Esophagus muscularis mucosa (tissue), 4 donors: ENCODE measurements around the gene SLC25A22. TPM values are rescaled to one million over a fixed set of nuclear protein-coding genes. Genes with fewer than 3 reads are reported as not detected.

Experiments used
- DNase-seq: peaks from one replicate; pipeline ENCODE4 v3.0.0-alpha.2; 2017; ENCODE audit errors: extremely low spot score
- H3K27ac ChIP-seq, 4 donors: fragments of 200-600 bp; sonication (generic); replicated peaks in 1 of 4; 1 replicate in 3 of 4; 2 replicates in 1 of 4; pipeline ENCODE4 v1.5.1; 2016 to 2019; ENCODE audit warnings: mild to moderate bottlenecking in 1 of 4
- H3K27me3 ChIP-seq, 4 donors: fragments of 200-600 bp; sonication (generic); one replicate each; pipeline versions ENCODE4 v1.5.1 to v1.6.0; 2016 to 2019
- H3K36me3 ChIP-seq, 4 donors: fragments of 200-600 bp; sonication (generic); one replicate each; pipeline ENCODE4 v1.5.1; 2016 to 2019
- H3K4me1 ChIP-seq, 4 donors: fragments of 200-600 bp; sonication (generic); one replicate each; pipeline ENCODE4 v1.5.1; 2016 to 2019
- H3K4me3 ChIP-seq, 4 donors: fragments of 200-600 bp; sonication (generic); 1 replicate in 2 of 4; 2 replicates in 2 of 4; pipeline ENCODE4 v1.5.1; 2016 to 2019; ENCODE audit warnings: mild to moderate bottlenecking in 4 of 4, moderate library complexity in 1 of 4
- H3K9me3 ChIP-seq, 4 donors: fragments of 200-600 bp; sonication (generic); 1 replicate in 3 of 4; 2 replicates in 1 of 4; pipeline ENCODE4 v1.5.1; 2016 to 2019
- EP300 ChIP-seq: sonication (generic); formaldehyde crosslinking; IDR thresholded peaks from one replicate; pipeline ENCODE4 v1.6.1; 2017; ENCODE audit warnings: antibody characterized with exemption
- POLR2A ChIP-seq: fragments of 450-650 bp; IDR thresholded peaks from one replicate; pipeline ENCODE4 v1.6.1; 2017; ENCODE audit warnings: antibody characterized with exemption, moderate library complexity, mild to moderate bottlenecking, low read depth
- POLR2AphosphoS5 ChIP-seq, 2 donors: sonication (generic); formaldehyde crosslinking; IDR thresholded peaks; one replicate each; pipeline ENCODE4 v1.6.1; 2017; ENCODE audit warnings: antibody characterized with exemption in 2 of 2
- WGBS: methylation state at CpG from one replicate; pipeline ENCODE4 v1.1.5; 2018; 5-methylcytosine and 5-hydroxymethylcytosine counted together
- intact Hi-C: fragments of 100-400 bp; cut with DNase I; formaldehyde crosslinking; loops from one replicate; pipeline ENCODE4 v1.15.1; 2023
- total RNA-seq, 4 donors: library from RNA; depleted of rRNA; stranded (reverse); fragments of >200 nt; gene quantifications; one replicate each; pipeline versions ENCODE4 v1.1.0 to v1.2.1, GENCODE V29; 2016
- TF ChIP-seq, protein P1 (sequence below), 3 experiments: fragments of 200-600 bp in 2 of 3; fragments of 450-650 bp in 1 of 3; sonication (generic) in 2 of 3; IDR thresholded peaks; one replicate each; pipeline ENCODE4 v1.5.1; 2017 to 2019; ENCODE audit warnings: antibody characterized with exemption in 3 of 3, mild to moderate bottlenecking in 2 of 3, moderate library complexity in 1 of 3

The SLC25A22 gene
- total RNA-seq, 4 donors from 2014 or later = 5.0 to 11.0 (median 9.5) TPM

DNA sequence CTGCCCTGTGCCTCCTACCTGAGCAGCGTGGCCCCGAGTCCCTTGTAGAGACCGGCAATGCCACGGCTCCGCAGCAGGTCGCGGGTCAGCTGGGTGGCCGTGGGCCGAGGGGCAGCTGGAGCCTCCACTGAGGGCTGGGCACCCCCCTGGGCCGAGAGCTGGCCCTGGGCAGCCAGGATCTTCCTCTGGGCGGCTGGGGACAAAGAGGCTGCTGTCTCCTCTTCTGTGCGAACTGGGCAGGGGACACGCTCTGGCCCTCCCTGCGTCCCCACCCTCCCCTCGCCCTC, 5.6 kb downstream of the SLC25A22 start:
- peaks cover 0 to 42% (median 12%) of the 10 kb centered on the region in 4 donors for H3K27me3 ChIP-seq
- no peak overlapping the region for H3K27ac ChIP-seq
- peaks cover 0 to 28% (median 25%) of the 10 kb centered on the region in 4 donors for H3K36me3 ChIP-seq
- intact Hi-C loops = no loop called here
- no peak overlapping the region for H3K4me3 ChIP-seq
- H3K9me3 ChIP-seq = no peaks in the 10 kb centered on the region
- TF ChIP-seq POLR2A (no peak), EP300 (no peak)
- TF ChIP-seq, protein P1, sequence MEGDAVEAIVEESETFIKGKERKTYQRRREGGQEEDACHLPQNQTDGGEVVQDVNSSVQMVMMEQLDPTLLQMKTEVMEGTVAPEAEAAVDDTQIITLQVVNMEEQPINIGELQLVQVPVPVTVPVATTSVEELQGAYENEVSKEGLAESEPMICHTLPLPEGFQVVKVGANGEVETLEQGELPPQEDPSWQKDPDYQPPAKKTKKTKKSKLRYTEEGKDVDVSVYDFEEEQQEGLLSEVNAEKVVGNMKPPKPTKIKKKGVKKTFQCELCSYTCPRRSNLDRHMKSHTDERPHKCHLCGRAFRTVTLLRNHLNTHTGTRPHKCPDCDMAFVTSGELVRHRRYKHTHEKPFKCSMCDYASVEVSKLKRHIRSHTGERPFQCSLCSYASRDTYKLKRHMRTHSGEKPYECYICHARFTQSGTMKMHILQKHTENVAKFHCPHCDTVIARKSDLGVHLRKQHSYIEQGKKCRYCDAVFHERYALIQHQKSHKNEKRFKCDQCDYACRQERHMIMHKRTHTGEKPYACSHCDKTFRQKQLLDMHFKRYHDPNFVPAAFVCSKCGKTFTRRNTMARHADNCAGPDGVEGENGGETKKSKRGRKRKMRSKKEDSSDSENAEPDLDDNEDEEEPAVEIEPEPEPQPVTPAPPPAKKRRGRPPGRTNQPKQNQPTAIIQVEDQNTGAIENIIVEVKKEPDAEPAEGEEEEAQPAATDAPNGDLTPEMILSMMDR (IDR thresholded peaks at IDR 0.05) = no peak
- DNase-seq = no peak
- 90% methylated on average over 5 of the region's 15 CpGs for WGBS
- H3K4me1 ChIP-seq = peaks cover 28 to 54% (median 41%) of the 10 kb centered on the region in 4 donors

DNA sequence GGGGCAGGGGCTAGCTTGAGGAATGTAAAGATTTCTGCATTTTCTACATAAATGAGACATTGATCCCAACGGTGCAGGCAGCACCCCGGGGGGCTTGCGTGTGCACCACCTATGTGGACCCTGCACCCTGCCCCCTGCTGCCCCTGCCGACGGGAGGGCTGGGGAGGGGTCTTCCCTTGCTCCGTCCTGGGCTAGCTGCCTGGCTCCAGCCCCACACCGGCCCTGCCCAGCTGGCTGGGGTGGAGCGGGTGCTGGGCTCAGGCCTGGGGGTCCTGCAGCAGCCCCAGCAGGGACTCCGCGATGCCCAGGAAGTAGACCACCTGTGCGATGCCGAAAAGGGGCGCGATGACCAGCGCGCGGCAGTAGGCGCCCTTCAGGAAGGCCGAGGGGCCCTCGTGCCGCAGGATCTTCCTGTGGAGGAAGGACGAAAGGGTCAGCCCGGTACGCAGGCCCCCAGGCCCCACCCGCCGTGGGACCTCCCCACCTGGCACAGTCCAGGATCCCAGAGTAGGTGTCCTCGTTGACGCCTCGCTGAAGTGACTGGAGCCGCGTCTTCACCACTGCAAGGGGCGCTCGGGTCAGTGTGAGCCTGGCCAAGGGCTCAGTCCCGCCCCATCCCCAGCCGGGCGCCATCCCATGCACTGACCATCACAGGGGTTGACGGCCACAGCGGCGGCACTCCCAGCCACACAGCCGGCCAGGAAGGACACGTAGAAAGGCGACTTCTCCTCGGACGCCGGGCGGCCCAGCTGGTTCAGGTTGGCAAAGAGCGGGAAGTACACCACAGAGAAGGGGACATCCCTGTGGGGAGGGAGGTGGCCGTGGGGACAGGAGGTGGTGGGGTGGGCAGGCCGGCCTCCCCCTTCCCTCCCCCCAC, 6.2 kb downstream of the SLC25A22 start:
- peaks cover 23 to 48% (median 35%) of the 10 kb centered on the region in 4 donors for H3K4me1 ChIP-seq
- intact Hi-C loops = no loop called here
- no peak for DNase-seq
- H3K27ac ChIP-seq = no peak overlapping the region
- H3K36me3 ChIP-seq = peaks cover 0 to 28% (median 25%) of the 10 kb centered on the region in 4 donors
- H3K9me3 ChIP-seq = no peaks in the 10 kb centered on the region
- no peak overlapping the region for H3K4me3 ChIP-seq
- 87% methylated on average over 23 of the region's 49 CpGs for WGBS
- TF ChIP-seq, protein P1 (IDR thresholded peaks at IDR 0.05) = no peak
- TF ChIP-seq POLR2AphosphoS5 (IDR thresholded peaks at IDR 0.05) = no peak
- no peak for TF ChIP-seq EP300
- TF ChIP-seq POLR2A = no peak
- H3K27me3 ChIP-seq = peaks cover 0 to 42% (median 12%) of the 10 kb centered on the region in 4 donors

GRCh38 chr11:790721-791564, 7.1 kb downstream of the SLC25A22 start:
- no peak for DNase-seq
- peaks cover 14 to 38% (median 27%) of the 10 kb centered on the region in 4 donors for H3K4me1 ChIP-seq
- whole genome bisulfite sequencing = 63% methylated on average over 4 of the region's 18 CpGs
- no peak overlapping the region for H3K4me3 ChIP-seq
- intact Hi-C loops = no loop called here
- H3K27me3 ChIP-seq = peaks cover 0 to 42% (median 12%) of the 10 kb centered on the region in 4 donors
- peaks cover 0 to 28% (median 25%) of the 10 kb centered on the region in 4 donors for H3K36me3 ChIP-seq
- no peak overlapping the region for H3K27ac ChIP-seq
- H3K9me3 ChIP-seq = no peaks in the 10 kb centered on the region
- no peak for TF ChIP-seq EP300
- no peak for TF ChIP-seq POLR2AphosphoS5 (IDR thresholded peaks at IDR 0.05)
- TF ChIP-seq, protein P1 (IDR thresholded peaks at IDR 0.05) = no peak
- no peak for TF ChIP-seq POLR2A

- no CpG with 5 or more reads among the region's 44 CpGs for WGBS
- Histone ChIP-seq H3K4me3 (peak within 1 kb of the TSS in 3 of 4 donors; percentile 18 to 39 (median 28)), H3K27me3 (peaks cover 0 to 42% (median 12%) of the 10 kb centered on the region in 4 donors), H3K4me1 (peaks cover 4 to 28% (median 17%) of the 10 kb centered on the region in 4 donors), H3K36me3 (peaks cover 0 to 29% (median 26%) of the 10 kb centered on the region in 4 donors), H3K9me3 (no peaks in the 10 kb centered on the region), H3K27ac (no peak within 1 kb of the TSS)
- TF ChIP-seq, protein P1 (IDR thresholded peaks at IDR 0.05) = no peak
- TF ChIP-seq POLR2AphosphoS5 (IDR thresholded peaks at IDR 0.05) (peak in 1 of 2 donors; percentile 24), EP300 (no peak), POLR2A (no peak)
- intact Hi-C loops = no loop called here
- DNase-seq = no peak
Observed at GRCh38 chr11:789943-790342, 8.1 kb downstream of the SLC25A22 start, which contains the start of gene CEND1. Gene CEND1 (minus strand): TSS chr11:790090. CDS start chr11:788576, 1,514 bp downstream.
